GM18517 (cell line): ENCODE results near the gene PCBP3.

Experiments used
- ATAC-seq: cut with Tn5 transposase; IDR thresholded peaks from one replicate; pipeline ENCODE4 v1.9.1; 2021; ENCODE audit warnings: mild to moderate bottlenecking, moderate library complexity; ENCODE audit not compliant: unreplicated experiment

Gene PCBP3

GRCh38 chr21:45869121-45870007, 225.8 kb downstream of the PCBP3 start:
- ATAC-seq = no peak

GRCh38 chr21:45870421-45870820, 226.9 kb downstream of the PCBP3 start:
- ATAC-seq = no peak

- ATAC-seq = no peak
Observed at GRCh38 chr21:45870851-45871615, 227.5 kb downstream of the PCBP3 start.

- ATAC-seq = no peak
Observed at GRCh38 chr21:45871616-45872236, 228.2 kb downstream of the PCBP3 start.

GRCh38 chr21:45872471-45872870, 228.9 kb downstream of the PCBP3 start:
- no peak for ATAC-seq

GRCh38 chr21:45872902-45873301, 229.4 kb downstream of the PCBP3 start:
- ATAC-seq = no peak

- no peak for ATAC-seq
Observed at GRCh38 chr21:45873418-45873817, 229.9 kb downstream of the PCBP3 start.

GRCh38 chr21:45873866-45874265, 230.3 kb downstream of the PCBP3 start:
- ATAC-seq = no peak

- ATAC-seq = no peak
Observed at GRCh38 chr21:45874716-45875415, 231.3 kb downstream of the PCBP3 start.

GRCh38 chr21:45875416-45875760, 231.9 kb downstream of the PCBP3 start:
- no peak for ATAC-seq

GRCh38 chr21:45875881-45876280, 232.4 kb downstream of the PCBP3 start:
- no peak for ATAC-seq

GRCh38 chr21:45876381-45877170, 233.1 kb downstream of the PCBP3 start:
- ATAC-seq = no peak

- no peak for ATAC-seq
Observed at GRCh38 chr21:45877171-45877438, 233.6 kb downstream of the PCBP3 start.

GRCh38 chr21:45877821-45878469, 234.4 kb downstream of the PCBP3 start:
- no peak for ATAC-seq

- no peak for ATAC-seq
Observed at GRCh38 chr21:45880097-45881068, 236.9 kb downstream of the PCBP3 start.

- no peak for ATAC-seq
Observed at GRCh38 chr21:45882645-45883044, 239.1 kb downstream of the PCBP3 start.

- no peak for ATAC-seq
Observed at GRCh38 chr21:45883090-45883489, 239.6 kb downstream of the PCBP3 start.

GRCh38 chr21:45885597-45885929, 242.0 kb downstream of the PCBP3 start:
- ATAC-seq = no peak
